PC-9 (cell line): ENCODE measurements around the gene UGT1A1. TPM values are rescaled to one million over a fixed set of nuclear protein-coding genes. Genes with fewer than 3 reads are reported as not detected.

ENCODE experiments used
- BruUV-seq: library from RNA; stranded (reverse); fragments of 400-500 nt; replicated peaks from 2 replicates; lab custom pipeline; 2021; lab: Mats Ljungman, UMichigan
- CTCF ChIA-PET: fragments of 300-600 bp; sonication (Branson Sonifier 250); formaldehyde crosslinking; loops from one replicate; lab custom pipeline; 2022; ENCODE audit warnings: antibody characterized with exemption; lab: Charles Lee
- POLR2A ChIA-PET: fragments of 300-600 bp; sonication (Branson Sonifier 250); formaldehyde crosslinking; loops from one replicate; lab custom pipeline; 2022; ENCODE audit warnings: antibody characterized with exemption; ENCODE audit not compliant: unreplicated experiment; lab: Charles Lee
- DNase-seq, 2 experiments: peaks; one replicate each; pipeline versions ENCODE4 v3.0.0 to v3.0.0-alpha.2; 2015 to 2022; ENCODE audit warnings: mixed read lengths in 1 of 2
- H2AFZ ChIP-seq: fragments of 200-600 bp; sonication (generic); 2 replicates; pipeline ENCODE4 v1.8.1; 2017; ENCODE audit warnings: antibody characterized with exemption
- H3F3A ChIP-seq: fragments of 200-600 bp; sonication (generic); 2 replicates; pipeline ENCODE4 v1.8.1; 2017; ENCODE audit warnings: antibody characterized with exemption, mild to moderate bottlenecking, low read depth; ENCODE audit not compliant: insufficient read depth
- H3K27ac ChIP-seq: fragments of 200-600 bp; sonication (generic); 2 replicates; pipeline ENCODE4 v1.6.1; 2016; ENCODE audit warnings: mixed run types
- H3K27me3 ChIP-seq: fragments of 200-600 bp; sonication (generic); 2 replicates; pipeline ENCODE4 v1.6.1; 2016; ENCODE audit warnings: low read depth, mixed run types; ENCODE audit not compliant: insufficient read depth
- H3K36me3 ChIP-seq: fragments of 200-600 bp; sonication (generic); 2 replicates; pipeline ENCODE4 v1.6.1; 2016; ENCODE audit warnings: low read depth, mixed run types
- H3K4me1 ChIP-seq: fragments of 200-600 bp; sonication (generic); replicated peaks from 2 replicates; pipeline ENCODE4 v1.6.1; 2016; ENCODE audit warnings: mixed run types; ENCODE audit not compliant: insufficient read depth
- H3K4me2 ChIP-seq: fragments of 200-600 bp; sonication (generic); 2 replicates; pipeline ENCODE4 v1.6.1; 2017; ENCODE audit warnings: mixed run types
- H3K4me3 ChIP-seq: fragments of 200-600 bp; sonication (generic); 2 replicates; pipeline ENCODE4 v1.6.1; 2016; ENCODE audit warnings: mixed run types
- H3K79me2 ChIP-seq: fragments of 200-600 bp; sonication (generic); 2 replicates; pipeline ENCODE4 v1.6.1; 2017; ENCODE audit warnings: low read depth, mixed run types
- H3K9me2 ChIP-seq: fragments of 200-600 bp; sonication (generic); 2 replicates; pipeline ENCODE4 v1.8.1; 2017; ENCODE audit warnings: mild to moderate bottlenecking; ENCODE audit not compliant: insufficient read depth
- H3K9me3 ChIP-seq: fragments of 200-600 bp; sonication (generic); 2 replicates; pipeline ENCODE4 v1.8.1; 2016; ENCODE audit warnings: low read depth; ENCODE audit not compliant: insufficient read depth
- H4K20me1 ChIP-seq: fragments of 200-600 bp; sonication (generic); 2 replicates; pipeline ENCODE4 v1.8.1; 2017; ENCODE audit not compliant: insufficient read depth
- EZH2 ChIP-seq: fragments of 200-600 bp; sonication (generic); IDR thresholded peaks from 2 replicates; pipeline ENCODE4 v1.8.0; 2017; ENCODE audit warnings: antibody characterized with exemption, low read depth
- intact Hi-C: fragments of 100-400 bp; cut with micrococcal nuclease; formaldehyde crosslinking; loops from one replicate; pipeline ENCODE4 v1.10.0; 2022; ENCODE audit not compliant: unreplicated experiment
- total RNA-seq: library from RNA; stranded (reverse); gene quantifications from 2 replicates; pipeline ENCODE4 v1.2.3, GENCODE V29; 2021
- TF ChIP-seq, protein P1 (sequence below): fragments of 200-600 bp; sonication (generic); conservative IDR thresholded peaks from 2 replicates; pipeline ENCODE4 v1.6.1; 2017; ENCODE audit warnings: mixed run types, antibody characterized with exemption, mild to moderate bottlenecking, moderate library complexity

UGT1A1 gene
- total RNA-seq, 1 experiment from 2014 or later = 64.8 TPM

DNA sequence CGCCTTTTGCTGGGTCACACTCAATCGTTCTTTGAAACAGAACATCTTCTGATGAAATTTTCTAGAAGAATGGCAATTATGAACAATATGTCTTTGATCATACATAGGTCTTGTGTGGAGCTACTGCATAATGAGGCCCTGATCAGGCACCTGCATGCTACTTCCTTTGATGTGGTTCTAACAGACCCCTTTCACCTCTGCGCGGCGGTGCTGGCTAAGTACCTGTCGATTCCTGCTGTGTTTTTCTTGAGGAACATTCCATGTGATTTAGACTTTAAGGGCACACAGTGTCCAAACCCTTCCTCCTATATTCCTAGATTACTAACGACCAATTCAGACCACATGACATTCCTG lies 46.8 kb upstream of the UGT1A1 start:
- ChIA-PET CTCF (no interaction called here), POLR2A (no interaction called here)
- Histone ChIP-seq H3K4me3 (no peak overlapping the region), H3K36me3 (peaks cover 97% of the 10 kb centered on the region), H3K27ac (no peak overlapping the region), H3K27me3 (no peaks in the 10 kb centered on the region), H3K4me2 (no peak overlapping the region), H3K4me1 (peaks cover 37% of the 10 kb centered on the region), H4K20me1 (peaks cover 8% of the 10 kb centered on the region; the same call in 1 of the 2 replicates), H3K79me2 (peaks cover 100% of the 10 kb centered on the region), H2AFZ (no peak overlapping the region), H3K9me3 (no peaks in the 10 kb centered on the region), H3F3A (peaks cover 78% of the 10 kb centered on the region; the same call in 1 of the 2 replicates), H3K9me2 (no peaks in the 10 kb centered on the region)
- TF ChIP-seq EZH2 = no peak
- TF ChIP-seq, protein P1, sequence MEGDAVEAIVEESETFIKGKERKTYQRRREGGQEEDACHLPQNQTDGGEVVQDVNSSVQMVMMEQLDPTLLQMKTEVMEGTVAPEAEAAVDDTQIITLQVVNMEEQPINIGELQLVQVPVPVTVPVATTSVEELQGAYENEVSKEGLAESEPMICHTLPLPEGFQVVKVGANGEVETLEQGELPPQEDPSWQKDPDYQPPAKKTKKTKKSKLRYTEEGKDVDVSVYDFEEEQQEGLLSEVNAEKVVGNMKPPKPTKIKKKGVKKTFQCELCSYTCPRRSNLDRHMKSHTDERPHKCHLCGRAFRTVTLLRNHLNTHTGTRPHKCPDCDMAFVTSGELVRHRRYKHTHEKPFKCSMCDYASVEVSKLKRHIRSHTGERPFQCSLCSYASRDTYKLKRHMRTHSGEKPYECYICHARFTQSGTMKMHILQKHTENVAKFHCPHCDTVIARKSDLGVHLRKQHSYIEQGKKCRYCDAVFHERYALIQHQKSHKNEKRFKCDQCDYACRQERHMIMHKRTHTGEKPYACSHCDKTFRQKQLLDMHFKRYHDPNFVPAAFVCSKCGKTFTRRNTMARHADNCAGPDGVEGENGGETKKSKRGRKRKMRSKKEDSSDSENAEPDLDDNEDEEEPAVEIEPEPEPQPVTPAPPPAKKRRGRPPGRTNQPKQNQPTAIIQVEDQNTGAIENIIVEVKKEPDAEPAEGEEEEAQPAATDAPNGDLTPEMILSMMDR = no peak
- BruUV-seq = no TSS peak
- peak in 1 of 2 experiments; percentile 28 for DNase-seq
- intact Hi-C loops = no loop called here

DNA sequence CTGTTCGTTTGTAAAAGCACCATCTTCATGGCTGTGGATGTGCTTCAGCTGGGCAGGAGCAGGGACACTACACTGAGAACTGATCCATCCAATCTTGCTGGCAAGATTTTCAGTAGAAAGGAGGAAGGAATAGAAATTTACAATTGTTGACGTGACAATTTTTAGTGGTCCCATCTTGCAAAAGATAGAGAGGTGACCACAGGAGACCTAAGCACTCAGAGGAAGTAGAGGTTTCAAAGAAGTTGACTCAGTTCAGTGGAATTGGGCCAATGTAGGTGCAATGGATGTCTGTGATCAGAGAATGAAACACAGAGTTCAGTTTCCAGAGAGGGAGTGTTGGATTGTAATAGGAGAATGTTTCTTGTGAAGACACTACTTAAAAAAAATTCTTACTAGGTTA lies 45.9 kb upstream of the UGT1A1 start:
- ChIA-PET CTCF (no interaction called here), POLR2A (no interaction called here)
- peaks cover 79% of the 10 kb centered on the region; the same call in 1 of the 2 replicates for H3F3A ChIP-seq
- H2AFZ ChIP-seq = no peak overlapping the region
- H3K27ac ChIP-seq = peak overlapping the region; percentile 13
- peaks cover 8% of the 10 kb centered on the region; the same call in 1 of the 2 replicates for H4K20me1 ChIP-seq
- H3K36me3 ChIP-seq = peaks cover 97% of the 10 kb centered on the region
- H3K4me1 ChIP-seq = peaks cover 29% of the 10 kb centered on the region
- intact Hi-C loops = no loop called here
- TF ChIP-seq EZH2 = no peak
- TF ChIP-seq, protein P1 = no peak
- DNase-seq = no peak
- no peaks in the 10 kb centered on the region for H3K9me2 ChIP-seq
- H3K4me2 ChIP-seq = no peak overlapping the region
- H3K27me3 ChIP-seq = no peaks in the 10 kb centered on the region
- H3K9me3 ChIP-seq = no peaks in the 10 kb centered on the region
- peaks cover 100% of the 10 kb centered on the region for H3K79me2 ChIP-seq
- BruUV-seq = no TSS peak
- H3K4me3 ChIP-seq = no peak overlapping the region

DNA sequence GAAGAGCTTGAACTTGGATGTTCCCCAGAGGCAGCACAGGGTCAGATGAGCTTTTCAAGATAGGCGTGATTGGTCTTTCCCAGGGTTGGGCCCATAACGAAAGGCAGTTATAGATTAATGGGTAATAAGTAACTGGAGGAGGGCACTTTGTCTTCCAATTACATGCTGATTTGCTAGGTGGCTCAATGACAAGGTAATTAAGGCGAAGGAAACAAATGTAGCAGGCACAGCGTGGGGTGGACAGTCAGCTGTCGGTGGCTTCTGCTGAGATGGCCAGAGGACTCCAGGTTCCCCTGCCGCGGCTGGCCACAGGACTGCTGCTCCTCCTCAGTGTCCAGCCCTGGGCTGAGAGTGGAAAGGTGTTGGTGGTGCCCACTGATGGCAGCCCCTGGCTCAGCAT lies 41.5 kb upstream of the UGT1A1 start, which contains the start of gene UGT1A4:
UGT1A4 (plus strand) TSS at position 185 of the 400 bp plus-strand sequence; CDS start at position 270, 85 bp downstream.
- H4K20me1 ChIP-seq = peaks cover 29% of the 10 kb centered on the region
- no peak within 1 kb of the TSS for H2AFZ ChIP-seq
- H3K27ac ChIP-seq = no peak within 1 kb of the TSS
- no peaks in the 10 kb centered on the region for H3K27me3 ChIP-seq
- BruUV-seq = no TSS peak
- H3K9me2 ChIP-seq = no peaks in the 10 kb centered on the region
- peaks cover 88% of the 10 kb centered on the region for H3F3A ChIP-seq
- H3K4me2 ChIP-seq = no peak within 1 kb of the TSS
- intact Hi-C loops = no loop called here
- ChIA-PET POLR2A (interaction anchor here (0.5 kb wide), 1 partner anchor 305 kb away, joined by 3 read pairs; no protein-coding TSS in a partner anchor), CTCF (no interaction called here)
- DNase-seq = no peak
- no peaks in the 10 kb centered on the region for H3K9me3 ChIP-seq
- TF ChIP-seq, protein P1 = no peak
- H3K79me2 ChIP-seq = peaks cover 93% of the 10 kb centered on the region
- H3K4me3 ChIP-seq = no peak within 1 kb of the TSS
- H3K36me3 ChIP-seq = peaks cover 87% of the 10 kb centered on the region
- H3K4me1 ChIP-seq = peaks cover 12% of the 10 kb centered on the region; the same call in 1 of the 2 replicates
